GM23338 (cell line): ENCODE data around the gene STAT1. TPM values are rescaled to one million over a fixed set of nuclear protein-coding genes. Genes with fewer than 3 reads are reported as not detected.

Source experiments
- ATAC-seq: fragments of 200-7000 bp; cut with Tn5 transposase; 3 replicates; pipeline ENCODE4 v1.9.1; 2020
- DNase-seq: peaks from one replicate; pipeline ENCODE4 v3.0.0-alpha.2; 2015; ENCODE audit warnings: low spot score
- H2AFZ ChIP-seq: fragments of 200-600 bp; sonication (generic); 2 replicates; pipeline ENCODE4 v1.8.0; 2016; ENCODE audit warnings: antibody characterized with exemption, mild to moderate bottlenecking, moderate library complexity
- H3F3A ChIP-seq: fragments of 200-600 bp; sonication (generic); replicated peaks from 2 replicates; pipeline ENCODE4 v1.8.0; 2017; ENCODE audit warnings: antibody characterized with exemption, mixed run types, low read depth
- H3K27ac ChIP-seq: fragments of 200-600 bp; sonication (generic); 2 replicates; pipeline ENCODE4 v1.6.1; 2016; ENCODE audit warnings: low read depth
- H3K27me3 ChIP-seq: fragments of 200-600 bp; sonication (generic); 2 replicates; pipeline ENCODE4 v1.8.0; 2016; ENCODE audit warnings: mild to moderate bottlenecking, mixed run types, moderate library complexity; ENCODE audit not compliant: insufficient read depth
- H3K36me3 ChIP-seq: fragments of 200-600 bp; sonication (generic); 2 replicates; pipeline ENCODE4 v1.8.0; 2016; ENCODE audit warnings: mild to moderate bottlenecking; ENCODE audit not compliant: insufficient read depth
- H3K4me1 ChIP-seq: fragments of 200-600 bp; sonication (generic); 2 replicates; pipeline ENCODE4 v1.8.0; 2016; ENCODE audit warnings: mild to moderate bottlenecking, moderate library complexity; ENCODE audit not compliant: insufficient read depth
- H3K4me2 ChIP-seq: fragments of 200-600 bp; sonication (generic); 2 replicates; pipeline ENCODE4 v1.7.1; 2017; ENCODE audit warnings: mixed run types
- H3K4me3 ChIP-seq: fragments of 200-600 bp; sonication (generic); 2 replicates; pipeline ENCODE4 v1.6.1; 2016; ENCODE audit warnings: mixed run types
- H3K79me2 ChIP-seq: fragments of 200-600 bp; sonication (generic); replicated peaks from 2 replicates; pipeline ENCODE4 v1.8.0; 2017; ENCODE audit warnings: mild to moderate bottlenecking; ENCODE audit not compliant: insufficient read depth
- H3K9me2 ChIP-seq: fragments of 200-600 bp; sonication (generic); 2 replicates; pipeline ENCODE4 v1.8.0; 2017; ENCODE audit not compliant: insufficient read depth
- H4K20me1 ChIP-seq: fragments of 200-600 bp; sonication (generic); replicated peaks from 2 replicates; pipeline ENCODE4 v1.8.0; 2017; ENCODE audit warnings: mild to moderate bottlenecking; ENCODE audit not compliant: insufficient read depth
- H3K27ac Mint-ChIP-seq: 2 replicates; pipeline ENCODE4 v1.8.0; 2020; ENCODE audit warnings: inconsistent platforms, mild to moderate bottlenecking, moderate library complexity, mixed read lengths
- H3K27me3 Mint-ChIP-seq: 3 replicates; pipeline ENCODE4 v1.8.0; 2022; ENCODE audit warnings: low read depth, mild to moderate bottlenecking, moderate library complexity, mixed read lengths, inconsistent platforms; ENCODE audit not compliant: insufficient read depth, poor library complexity
- H3K36me3 Mint-ChIP-seq: 3 replicates; pipeline ENCODE4 v1.8.0; 2021; ENCODE audit warnings: low read depth, mild to moderate bottlenecking, inconsistent platforms, moderate library complexity, mixed read lengths
- H3K4me1 Mint-ChIP-seq: 3 replicates; pipeline ENCODE4 v1.8.0; 2020; ENCODE audit warnings: mild to moderate bottlenecking, inconsistent platforms, mixed read lengths
- H3K4me3 Mint-ChIP-seq: 3 replicates; pipeline ENCODE4 v1.8.0; 2021; ENCODE audit warnings: moderate library complexity, mild to moderate bottlenecking, inconsistent platforms, mixed read lengths
- H3K9me3 Mint-ChIP-seq: 3 replicates; pipeline ENCODE4 v1.8.0; 2020; ENCODE audit warnings: moderate library complexity, mild to moderate bottlenecking, inconsistent platforms, mixed read lengths
- CREB1 ChIP-seq: fragments of 250-450 bp; sonication (Bioruptor Pico); IDR thresholded peaks from 2 replicates; pipeline ENCODE4 v1.5.0; 2020; ENCODE audit warnings: low read depth, mild to moderate bottlenecking, moderate library complexity
- ETS1 ChIP-seq: IDR thresholded peaks from 2 replicates; pipeline ENCODE4 v1.6.1; 2016; ENCODE audit warnings: antibody characterized with exemption
- EZH2 ChIP-seq: fragments of 200-600 bp; sonication (generic); IDR thresholded peaks from one replicate; pipeline ENCODE4 v1.8.0; 2017; ENCODE audit warnings: antibody characterized with exemption, mild to moderate bottlenecking, low read depth; ENCODE audit not compliant: unreplicated experiment
- EZH2phosphoT487 ChIP-seq: fragments of 200-600 bp; sonication (generic); IDR thresholded peaks from one replicate; pipeline ENCODE4 v1.8.1; 2018; ENCODE audit warnings: antibody characterized with exemption; ENCODE audit not compliant: unreplicated experiment
- JUNB ChIP-seq: IDR thresholded peaks from one replicate; pipeline ENCODE4 v1.6.1; 2016; ENCODE audit warnings: antibody characterized with exemption; ENCODE audit not compliant: unreplicated experiment
- NANOG ChIP-seq: IDR thresholded peaks from 2 replicates; pipeline ENCODE4 v1.6.1; 2016; ENCODE audit warnings: antibody characterized with exemption, borderline replicate concordance
- POLR2AphosphoS5 ChIP-seq: IDR thresholded peaks from 2 replicates; pipeline ENCODE4 v1.6.1; 2016; ENCODE audit warnings: antibody characterized with exemption, low read depth
- STAT1 ChIP-seq: IDR thresholded peaks from one replicate; pipeline ENCODE4 v1.6.1; 2016; ENCODE audit warnings: antibody characterized with exemption; ENCODE audit not compliant: unreplicated experiment
- ZNF114 ChIP-seq: fragments of 250-450 bp; sonication (Bioruptor Pico); IDR thresholded peaks from 2 replicates; pipeline ENCODE4 v1.5.0; 2020; ENCODE audit warnings: mild to moderate bottlenecking, moderate library complexity
- ZNF462 ChIP-seq: fragments of 250-450 bp; sonication (Bioruptor Pico); IDR thresholded peaks from 2 replicates; pipeline ENCODE4 v1.5.0; 2020; ENCODE audit warnings: mild to moderate bottlenecking, moderate library complexity
- polyA plus RNA-seq: library from polyadenylated mRNA; unstranded; fragments of >200 nt; fragmentation: Nextera tagmentation; extraction: Ambion mirVana; gene quantifications from 2 replicates; pipeline ENCODE4 v1.2.1, GENCODE V29; 2016
- total RNA-seq: library from RNA; depleted of rRNA; stranded (reverse); fragments of >200 nt; shearing (Covaris generic); gene quantifications from 2 replicates; pipeline ENCODE4 v1.2.3, GENCODE V29; 2014

Gene STAT1
- total and polyA plus RNA-seq, 2 experiments from 2014 or later: 15.1 to 47.4 TPM

GRCh38 chr2:190974629-190975361 lies 39.2 kb downstream of the STAT1 start:
- no peak overlapping the region for H3K4me3 ChIP-seq
- Mint-ChIP-seq H3K36me3 (peaks cover 86% of the 10 kb centered on the region), H3K27me3 (peaks cover 2% of the 10 kb centered on the region), H3K27ac (no peak overlapping the region), H3K4me1 (no peaks in the 10 kb centered on the region), H3K4me3 (no peak overlapping the region), H3K9me3 (no peaks in the 10 kb centered on the region; the same call in 2 of the 3 replicates)
- ATAC-seq: no peak; the same call in 2 of the 3 replicates
- peaks cover 61% of the 10 kb centered on the region for H3K36me3 ChIP-seq
- no peak overlapping the region for H3K4me2 ChIP-seq
- H3K79me2 ChIP-seq: no peaks in the 10 kb centered on the region
- H3K27ac ChIP-seq: 0 out of 2 replicates have a peak overlapping the region, but pooled peaks have one; percentile 45
- H3F3A ChIP-seq: no peaks in the 10 kb centered on the region
- no peaks in the 10 kb centered on the region for H3K4me1 ChIP-seq
- H3K9me2 ChIP-seq: no peaks in the 10 kb centered on the region
- no peak for DNase-seq
- H4K20me1 ChIP-seq: peaks cover 4% of the 10 kb centered on the region
- H2AFZ ChIP-seq: no peak overlapping the region
- TF ChIP-seq POLR2AphosphoS5: no peak
- no peak for TF ChIP-seq EZH2phosphoT487
- TF ChIP-seq ZNF114 (CRISPR knock-in tag): no peak
- H3K27me3 ChIP-seq: no peaks in the 10 kb centered on the region

- H3K36me3 Mint-ChIP-seq: peaks cover 84% of the 10 kb centered on the region
- TF ChIP-seq STAT1 (no peak), ZNF114 (CRISPR knock-in tag) (no peak), EZH2 (no peak), NANOG (no peak), POLR2AphosphoS5 (no peak), ETS1 (no peak), ZNF462 (CRISPR knock-in tag) (no peak), CREB1 (CRISPR knock-in tag) (no peak), JUNB (no peak)
These were observed 40.0 kb downstream of the STAT1 start for GRCh38 chr2:190973726-190974628.

More at GRCh38 chr2:190973726-190974628, 40.0 kb downstream of the STAT1 start:
- Mint-ChIP-seq H3K9me3 (no peaks in the 10 kb centered on the region; the same call in 2 of the 3 replicates), H3K27me3 (peaks cover 1% of the 10 kb centered on the region), H3K27ac (peak overlapping the region; percentile 42; the same call in 1 of the 2 replicates), H3K4me3 (no peak overlapping the region), H3K4me1 (no peaks in the 10 kb centered on the region)
- Histone ChIP-seq H3K27me3 (no peaks in the 10 kb centered on the region), H4K20me1 (peaks cover 4% of the 10 kb centered on the region), H3K4me3 (no peak overlapping the region), H3K4me1 (no peaks in the 10 kb centered on the region), H3K4me2 (no peak overlapping the region), H3K27ac (0 out of 2 replicates have a peak overlapping the region, but pooled peaks have one; percentile 45), H2AFZ (no peak overlapping the region), H3K79me2 (no peaks in the 10 kb centered on the region), H3F3A (no peaks in the 10 kb centered on the region), H3K9me2 (no peaks in the 10 kb centered on the region), H3K36me3 (peaks cover 53% of the 10 kb centered on the region)
- DNase-seq (no peak), ATAC-seq (no peak)
